KOPT-K1 (cell line): ENCODE data around the gene B3GNT3.

Source experiments
- H3K27ac ChIP-seq: fragments of 200-600 bp; sonication (generic); 2 replicates; pipeline ENCODE4 v1.5.1; 2016; ENCODE audit warnings: antibody characterized with exemption, mild to moderate bottlenecking, low read depth, low read length; ENCODE audit not compliant: poor library complexity, severe bottlenecking
- H3K36me3 ChIP-seq: fragments of 200-600 bp; sonication (generic); 2 replicates; pipeline ENCODE4 v1.5.1; 2017; ENCODE audit warnings: antibody characterized with exemption, mild to moderate bottlenecking, low read length, moderate library complexity; ENCODE audit not compliant: insufficient read depth
- H3K9me3 ChIP-seq: fragments of 200-600 bp; sonication (generic); 2 replicates; pipeline ENCODE4 v1.5.1; 2017; ENCODE audit warnings: antibody characterized with exemption, low read length, mild to moderate bottlenecking; ENCODE audit not compliant: insufficient read depth, poor library complexity, severe bottlenecking

The B3GNT3 gene

GRCh38 chr19:17847538-17848366 lies 52.8 kb downstream of the B3GNT3 start, which contains the start of gene JAK3:
TSS of gene JAK3 (minus strand) at chr19:17847982. CDS start at chr19:17844417, 3,565 bp downstream.
- H3K27ac ChIP-seq: peak within 1 kb of the TSS; percentile 84
- peaks cover 10% of the 10 kb centered on the region; the same call in 1 of the 2 replicates for H3K36me3 ChIP-seq
- H3K9me3 ChIP-seq: no peaks in the 10 kb centered on the region

GRCh38 chr19:17848595-17849292 lies 53.8 kb downstream of the B3GNT3 start:
- H3K9me3 ChIP-seq: no peaks in the 10 kb centered on the region
- H3K36me3 ChIP-seq: peaks cover 1% of the 10 kb centered on the region; the same call in 1 of the 2 replicates
- H3K27ac ChIP-seq: peak overlapping the region; percentile 84

GRCh38 chr19:17854061-17854460 lies 59.1 kb downstream of the B3GNT3 start:
- no peaks in the 10 kb centered on the region for H3K9me3 ChIP-seq
- no peak overlapping the region for H3K27ac ChIP-seq
- no peaks in the 10 kb centered on the region for H3K36me3 ChIP-seq

GRCh38 chr19:17855280-17856152 lies 60.6 kb downstream of the B3GNT3 start:
- H3K27ac ChIP-seq: no peak overlapping the region
- H3K36me3 ChIP-seq: peaks cover 5% of the 10 kb centered on the region
- H3K9me3 ChIP-seq: no peaks in the 10 kb centered on the region

GRCh38 chr19:17859533-17860330 lies 64.8 kb downstream of the B3GNT3 start, which contains the start of gene RPL18A:
TSS of gene RPL18A (plus strand) at chr19:17859910. CDS start at chr19:17859957, 47 bp downstream.
- no peaks in the 10 kb centered on the region for H3K9me3 ChIP-seq
- peak within 1 kb of the TSS; percentile 88 for H3K27ac ChIP-seq
- peaks cover 47% of the 10 kb centered on the region for H3K36me3 ChIP-seq

GRCh38 chr19:17860331-17860992 lies 65.5 kb downstream of the B3GNT3 start:
- H3K36me3 ChIP-seq: peaks cover 54% of the 10 kb centered on the region
- peak overlapping the region; percentile 88 for H3K27ac ChIP-seq
- no peaks in the 10 kb centered on the region for H3K9me3 ChIP-seq

GRCh38 chr19:17860993-17861360 lies 66.0 kb downstream of the B3GNT3 start:
- Histone ChIP-seq H3K27ac (peak overlapping the region; percentile 88), H3K9me3 (no peaks in the 10 kb centered on the region), H3K36me3 (peaks cover 58% of the 10 kb centered on the region)

GRCh38 chr19:17861542-17862402 lies 66.8 kb downstream of the B3GNT3 start:
- Histone ChIP-seq H3K9me3 (no peaks in the 10 kb centered on the region), H3K36me3 (peaks cover 58% of the 10 kb centered on the region), H3K27ac (peak overlapping the region; percentile 88)

GRCh38 chr19:17862711-17863519 lies 68.0 kb downstream of the B3GNT3 start:
- Histone ChIP-seq H3K9me3 (no peaks in the 10 kb centered on the region), H3K36me3 (peaks cover 58% of the 10 kb centered on the region), H3K27ac (no peak overlapping the region)
